Natural killer cell (primary cell): ENCODE data around the gene ACTL10. TPM values are rescaled to one million over a fixed set of nuclear protein-coding genes. Genes with fewer than 3 reads are reported as not detected.
A peak's percentile ranks its signal among the peaks of the same experiment; 100 is the strongest.

Experiments
- ATAC-seq, 3 donors: fragments of 150-1000 bp in 2 of 3; fragments of 200-7000 bp in 1 of 3; cut with Tn5 transposase; 1 replicate in 1 of 3; 2 replicates in 2 of 3; pipeline ENCODE4 v1.10.0; 2021; ENCODE audit warnings: mild to moderate bottlenecking in 2 of 3, moderate library complexity in 2 of 3
- DNase-seq, 2 donors: peaks; one replicate each; pipeline versions ENCODE4 v3.0.0 to v3.0.0-alpha.2; 2013 to 2021; ENCODE audit warnings: mixed read lengths in 1 of 2
- H3K27ac ChIP-seq: one replicate; pipeline ENCODE4 v1.5.1; 2013; ENCODE audit warnings: mild to moderate bottlenecking, low read length
- H3K27me3 ChIP-seq: one replicate; pipeline ENCODE4 v1.6.1; 2013; ENCODE audit warnings: low read length; ENCODE audit not compliant: control insufficient read depth, insufficient read depth
- H3K36me3 ChIP-seq: one replicate; pipeline ENCODE4 v1.6.1; 2013; ENCODE audit warnings: low read length; ENCODE audit not compliant: control insufficient read depth, insufficient read depth
- H3K4me1 ChIP-seq: one replicate; pipeline ENCODE4 v1.6.1; 2013; ENCODE audit warnings: low read length; ENCODE audit not compliant: control insufficient read depth, insufficient read depth
- H3K4me3 ChIP-seq: one replicate; pipeline ENCODE4 v1.5.1; 2013; ENCODE audit warnings: low read length
- H3K9me3 ChIP-seq: one replicate; pipeline ENCODE4 v1.6.1; 2013; ENCODE audit warnings: low read length; ENCODE audit not compliant: control insufficient read depth, insufficient read depth
- H3K27ac Mint-ChIP-seq, 2 donors: one replicate each; pipeline ENCODE4 v1.8.0; 2022; ENCODE audit warnings: mild to moderate bottlenecking in 2 of 2, mixed read lengths in 2 of 2, moderate library complexity in 1 of 2
- H3K27me3 Mint-ChIP-seq, 2 donors: one replicate each; pipeline ENCODE4 v1.8.0; 2022; ENCODE audit warnings: low read depth in 2 of 2, mixed read lengths in 2 of 2
- H3K36me3 Mint-ChIP-seq: one replicate; pipeline ENCODE4 v1.8.0; 2022; ENCODE audit warnings: mixed read lengths
- H3K4me1 Mint-ChIP-seq, 2 donors: one replicate each; pipeline ENCODE4 v1.8.0; 2022; ENCODE audit warnings: mixed read lengths in 2 of 2
- H3K4me3 Mint-ChIP-seq: one replicate; pipeline ENCODE4 v1.8.0; 2022; ENCODE audit warnings: mild to moderate bottlenecking, moderate library complexity, mixed read lengths
- H3K9me3 Mint-ChIP-seq, 2 donors: one replicate each; pipeline ENCODE4 v1.8.0; 2022; ENCODE audit warnings: mixed read lengths in 2 of 2
- WGBS: methylation state at CpG from one replicate; pipeline ENCODE4 v1.1.7; 2013; ENCODE audit warnings: missing lambda C conversion rate; ENCODE audit not compliant: insufficient coverage; 5-methylcytosine and 5-hydroxymethylcytosine counted together
- intact Hi-C: fragments of 100-400 bp; cut with micrococcal nuclease; formaldehyde crosslinking; loops from one replicate; pipeline ENCODE4 v1.14.2; 2022
- total RNA-seq, 4 donors: library from RNA; stranded (reverse); fragments of 120-200 nt in 1 of 4; gene quantifications; one replicate each; pipeline versions ENCODE4 v1.2.3 to v1.2.4, GENCODE V29; 2013 to 2022
- TF ChIP-seq, protein P1 (sequence below): fragments of 200-600 bp; IDR thresholded peaks from one replicate; pipeline ENCODE4 v1.8.0; 2022; ENCODE audit warnings: antibody characterized with exemption

The ACTL10 gene
- total RNA-seq, 3 donors from 2014 or later (not counting 1 experiment from before 2014, with no cell fraction given) = 0.80 to 2.2 (median 1.1) TPM

DNA sequence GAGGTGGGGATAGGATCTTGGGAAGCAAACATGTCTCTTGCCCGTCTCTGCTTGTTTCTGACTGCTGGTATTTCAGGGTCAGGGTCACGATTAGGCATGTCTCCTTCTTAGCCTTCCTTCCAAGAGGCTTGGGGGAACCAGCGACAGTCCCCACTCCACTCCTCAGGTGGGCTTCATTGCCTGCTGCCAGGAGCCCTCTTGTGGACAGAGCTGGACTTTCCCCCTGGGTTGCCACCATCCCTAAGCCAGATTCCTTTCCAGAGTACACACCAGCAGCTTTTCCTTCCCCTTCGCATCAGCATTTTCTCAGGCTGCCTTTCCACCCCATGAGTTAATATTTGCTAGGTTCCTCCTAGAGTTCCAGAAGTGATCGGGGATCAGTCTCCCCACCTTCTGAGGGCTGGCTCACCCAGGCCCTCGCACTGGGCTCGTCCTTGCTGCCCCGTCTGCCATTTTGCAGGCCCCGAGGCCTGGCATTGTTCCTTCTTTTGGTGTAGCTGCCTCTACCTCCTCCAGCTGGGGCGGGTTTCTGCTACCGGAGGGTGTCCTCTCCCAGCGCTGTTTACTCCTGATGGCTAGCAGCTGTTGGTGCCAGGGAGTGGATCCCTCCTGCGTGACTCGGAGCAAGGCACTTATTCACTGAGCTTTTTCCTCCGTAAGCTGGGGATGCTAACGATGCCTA lies 13.4 kb upstream of the ACTL10 start:
- no peaks in the 10 kb centered on the region for H3K36me3 Mint-ChIP-seq
- H3K27ac Mint-ChIP-seq = no peak overlapping the region
- H3K9me3 Mint-ChIP-seq = no peaks in the 10 kb centered on the region
- peak in 1 of 2 donors; percentile 71 for DNase-seq
- Histone ChIP-seq H3K27me3 (no peaks in the 10 kb centered on the region), H3K9me3 (no peaks in the 10 kb centered on the region), H3K4me1 (peaks cover 16% of the 10 kb centered on the region), H3K36me3 (no peaks in the 10 kb centered on the region), H3K4me3 (no peak overlapping the region), H3K27ac (no peak overlapping the region)
- WGBS = 67% methylated on average over 16 of the region's 16 CpGs
- peak; percentile 48 to 72 (median 70) for ATAC-seq
- TF ChIP-seq, protein P1, sequence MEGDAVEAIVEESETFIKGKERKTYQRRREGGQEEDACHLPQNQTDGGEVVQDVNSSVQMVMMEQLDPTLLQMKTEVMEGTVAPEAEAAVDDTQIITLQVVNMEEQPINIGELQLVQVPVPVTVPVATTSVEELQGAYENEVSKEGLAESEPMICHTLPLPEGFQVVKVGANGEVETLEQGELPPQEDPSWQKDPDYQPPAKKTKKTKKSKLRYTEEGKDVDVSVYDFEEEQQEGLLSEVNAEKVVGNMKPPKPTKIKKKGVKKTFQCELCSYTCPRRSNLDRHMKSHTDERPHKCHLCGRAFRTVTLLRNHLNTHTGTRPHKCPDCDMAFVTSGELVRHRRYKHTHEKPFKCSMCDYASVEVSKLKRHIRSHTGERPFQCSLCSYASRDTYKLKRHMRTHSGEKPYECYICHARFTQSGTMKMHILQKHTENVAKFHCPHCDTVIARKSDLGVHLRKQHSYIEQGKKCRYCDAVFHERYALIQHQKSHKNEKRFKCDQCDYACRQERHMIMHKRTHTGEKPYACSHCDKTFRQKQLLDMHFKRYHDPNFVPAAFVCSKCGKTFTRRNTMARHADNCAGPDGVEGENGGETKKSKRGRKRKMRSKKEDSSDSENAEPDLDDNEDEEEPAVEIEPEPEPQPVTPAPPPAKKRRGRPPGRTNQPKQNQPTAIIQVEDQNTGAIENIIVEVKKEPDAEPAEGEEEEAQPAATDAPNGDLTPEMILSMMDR = peak; percentile 47
- H3K4me3 Mint-ChIP-seq = no peak overlapping the region
- H3K27me3 Mint-ChIP-seq = no peaks in the 10 kb centered on the region
- H3K4me1 Mint-ChIP-seq = peaks cover 9 to 12% of the 10 kb centered on the region in 2 donors
- intact Hi-C loops = no loop called here

DNA sequence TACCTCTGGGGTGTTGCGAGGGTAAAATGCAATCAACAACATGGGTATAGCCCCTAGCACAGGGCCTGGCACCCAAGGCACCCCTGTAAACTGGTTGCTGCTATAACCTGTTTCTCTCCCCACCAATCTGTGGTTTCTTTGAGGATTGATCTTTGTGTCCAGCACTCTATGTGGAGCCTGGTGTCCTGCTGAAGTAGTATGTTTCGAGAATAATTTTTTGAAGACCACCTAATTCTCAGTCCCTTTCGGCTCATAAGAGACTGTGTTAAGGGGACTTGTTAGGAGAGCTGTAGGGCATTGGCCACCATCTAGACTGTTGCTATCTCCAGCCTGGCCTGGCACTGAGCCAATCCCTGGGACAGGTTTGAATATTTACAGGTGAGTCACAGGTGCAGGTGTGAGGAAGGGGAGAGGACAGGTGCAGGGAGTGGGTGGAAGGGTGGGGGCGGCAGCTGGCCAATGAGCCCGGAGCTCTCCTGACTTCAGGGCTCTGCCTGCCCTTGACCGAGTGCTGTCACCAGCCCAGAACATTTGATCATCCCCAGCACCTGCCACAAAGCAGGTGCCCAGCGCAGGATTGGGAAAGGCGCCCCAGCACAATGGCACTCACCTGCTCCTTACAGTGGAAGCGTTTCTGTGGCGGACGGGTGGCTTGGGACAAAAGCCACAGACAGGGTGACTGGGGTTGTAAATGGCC lies 12.7 kb upstream of the ACTL10 start:
- Histone ChIP-seq H3K27me3 (no peaks in the 10 kb centered on the region), H3K27ac (no peak overlapping the region), H3K4me3 (no peak overlapping the region), H3K4me1 (peaks cover 9% of the 10 kb centered on the region), H3K36me3 (no peaks in the 10 kb centered on the region), H3K9me3 (no peaks in the 10 kb centered on the region)
- Mint-ChIP-seq H3K4me3 (no peak overlapping the region), H3K36me3 (no peaks in the 10 kb centered on the region), H3K27me3 (no peaks in the 10 kb centered on the region), H3K4me1 (peaks cover 2 to 5% of the 10 kb centered on the region in 2 donors), H3K27ac (no peak overlapping the region), H3K9me3 (no peaks in the 10 kb centered on the region)
- ATAC-seq = no peak
- TF ChIP-seq, protein P1 = no peak
- intact Hi-C loops = no loop called here
- 92% methylated on average over 11 of the region's 11 CpGs for WGBS
- DNase-seq = no peak

DNA sequence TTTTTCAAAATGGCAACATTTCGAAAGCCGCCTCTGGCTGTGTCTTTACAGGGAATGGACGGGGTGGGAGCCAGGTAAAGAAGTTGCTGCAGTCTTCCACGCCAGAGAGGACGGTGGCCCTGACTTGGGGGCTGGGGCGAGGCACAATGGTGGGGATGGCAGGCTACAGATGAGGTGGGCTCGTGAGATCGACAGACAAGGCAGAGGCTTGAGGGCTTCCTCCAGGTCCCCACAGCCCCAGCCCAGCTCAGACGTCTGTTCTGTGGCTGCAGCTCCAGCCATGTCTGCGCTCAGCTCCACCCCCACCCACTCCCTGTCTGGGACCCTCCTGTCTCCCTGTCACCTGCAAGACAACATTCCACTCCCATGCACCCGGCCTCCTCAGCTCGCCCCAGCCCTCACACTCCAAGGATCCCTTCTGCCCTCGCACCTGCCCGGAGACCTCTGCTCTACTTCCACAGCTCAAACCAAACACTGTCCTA lies 12.0 kb upstream of the ACTL10 start:
- H3K27ac Mint-ChIP-seq = no peak overlapping the region
- no peaks in the 10 kb centered on the region for H3K27me3 ChIP-seq
- intact Hi-C loops = no loop called here
- no peak overlapping the region for H3K4me3 Mint-ChIP-seq
- no peaks in the 10 kb centered on the region for H3K9me3 ChIP-seq
- no peak for DNase-seq
- H3K4me3 ChIP-seq = no peak overlapping the region
- H3K9me3 Mint-ChIP-seq = no peaks in the 10 kb centered on the region
- no peaks in the 10 kb centered on the region for H3K36me3 ChIP-seq
- H3K4me1 Mint-ChIP-seq = peaks cover 0 to 5% of the 10 kb centered on the region in 2 donors
- TF ChIP-seq, protein P1 = no peak
- H3K27me3 Mint-ChIP-seq = no peaks in the 10 kb centered on the region
- H3K4me1 ChIP-seq = peaks cover 3% of the 10 kb centered on the region
- 84% methylated on average over 14 of the region's 14 CpGs for WGBS
- H3K27ac ChIP-seq = no peak overlapping the region
- ATAC-seq = no peak
- no peaks in the 10 kb centered on the region for H3K36me3 Mint-ChIP-seq
